ENCODE measurements around the gene KCNN1.
A peak's percentile ranks its signal among the peaks of the same experiment; 100 is the strongest.

Gene KCNN1

GRCh38 chr19:17977488-17977887 lies 10.6 kb downstream of the KCNN1 start:
- Histone ChIP-seq H3K27ac (ENCODE audit: extremely low read depth, low read depth, low read length) (no peak overlapping the region), H3K9me3 (ENCODE audit: control insufficient read depth, insufficient read depth, low read depth, low read length) (no peaks in the 10 kb centered on the region), H3K4me1 (ENCODE audit: control insufficient read depth, insufficient read depth, low read length) (no peaks in the 10 kb centered on the region), H3K4me3 (ENCODE audit: low read depth, low read length) (no peak overlapping the region), H3K36me3 (ENCODE audit: control insufficient read depth in 2 of 2, insufficient read depth in 1 of 2, low read length in 2 of 2) (peaks cover 0 to 3% of the 10 kb centered on the region in 2 experiments; a peak in 1 of 3 replicates)
- ChIA-PET POLR2A (no interaction called here), CTCF (interaction anchor here (2.6 kb wide), 1 partner anchor 39 kb away, joined by 10 read pairs; no protein-coding TSS in a partner anchor)
- no peak for TF ChIP-seq GLIS1 (tag by site-specific recombination; IDR thresholded peaks at IDR 0.05)
- TF ChIP-seq ZNF132 (tag by site-specific recombination; IDR thresholded peaks at IDR 0.05; ENCODE audit: borderline replicate concordance): no peak
- TF ChIP-seq ZBTB8A (tag by site-specific recombination; IDR thresholded peaks at IDR 0.05): no peak
- no peak for TF ChIP-seq MEIS1 (CRISPR knock-in tag; IDR thresholded peaks at IDR 0.05; ENCODE audit: borderline replicate concordance)
- no peak for TF ChIP-seq GLI4 (tag by site-specific recombination; IDR thresholded peaks at IDR 0.05)
- no peak for TF ChIP-seq ZNF10 (tag by site-specific recombination; IDR thresholded peaks at IDR 0.05)
- TF ChIP-seq ZNF596 (tag by site-specific recombination; IDR thresholded peaks at IDR 0.05): no peak
- no peak for TF ChIP-seq ZNF610 (tag by site-specific recombination; IDR thresholded peaks at IDR 0.05; ENCODE audit: borderline replicate concordance)
- no peak for TF ChIP-seq HOXD13 (CRISPR knock-in tag; IDR thresholded peaks at IDR 0.05; ENCODE audit: borderline replicate concordance)
- TF ChIP-seq ZNF76 (tag by site-specific recombination; IDR thresholded peaks at IDR 0.05; ENCODE audit: borderline replicate concordance, low read depth): no peak
- TF ChIP-seq ZFP69B (tag by site-specific recombination; IDR thresholded peaks at IDR 0.05): no peak
- TF ChIP-seq ZNF148 (tag by site-specific recombination; IDR thresholded peaks at IDR 0.05; ENCODE audit: borderline replicate concordance): no peak
- TF ChIP-seq ZBTB26 (tag by site-specific recombination; optimal IDR thresholded peaks at IDR 0.05): no peak
- TF ChIP-seq ZNF391 (tag by site-specific recombination; IDR thresholded peaks at IDR 0.05; ENCODE audit: borderline replicate concordance, low read depth): no peak
- TF ChIP-seq FEZF1 (tag by site-specific recombination; IDR thresholded peaks at IDR 0.05): peak; percentile 26; the same call in 1 of the 2 replicates
- peak; percentile 24; the same call in 1 of the 2 replicates for TF ChIP-seq SP7 (tag by site-specific recombination; IDR thresholded peaks at IDR 0.05)
- TF ChIP-seq PRDM2 (tag by site-specific recombination; IDR thresholded peaks at IDR 0.05; ENCODE audit: borderline replicate concordance): no peak
- 0 out of 2 replicates have a peak, but pooled peaks have one; percentile 34 for TF ChIP-seq GFI1B (tag by site-specific recombination; IDR thresholded peaks at IDR 0.05)
- peak; percentile 83 for TF ChIP-seq HIC1 (tag by site-specific recombination; IDR thresholded peaks at IDR 0.05)
- no peak for TF ChIP-seq ZNF426 (tag by site-specific recombination; IDR thresholded peaks at IDR 0.05)
- TF ChIP-seq ATF2 (tag by site-specific recombination; IDR thresholded peaks at IDR 0.05; ENCODE audit: low read depth): peak; percentile 59
- TF ChIP-seq ZNF114 (tag by site-specific recombination; IDR thresholded peaks at IDR 0.05): no peak
- TF ChIP-seq ZNF48 (tag by site-specific recombination; IDR thresholded peaks at IDR 0.05): no peak
- no peak for TF ChIP-seq ZFP37 (tag by site-specific recombination; IDR thresholded peaks at IDR 0.05)
- TF ChIP-seq ZFHX2 (tag by site-specific recombination; conservative IDR thresholded peaks at IDR 0.05): peak; percentile 8; the same call in 1 of the 2 replicates
- no peak for TF ChIP-seq ZNF169 (tag by site-specific recombination; IDR thresholded peaks at IDR 0.05)

Data from HEK293 (cell line).